GM21381 (cell line): ENCODE results near the gene A3GALT2.

Source experiments
- ATAC-seq: cut with Tn5 transposase; IDR thresholded peaks from one replicate; pipeline ENCODE4 v1.9.1; 2021; ENCODE audit warnings: mild to moderate bottlenecking, moderate library complexity; ENCODE audit not compliant: unreplicated experiment

A3GALT2 gene

DNA sequence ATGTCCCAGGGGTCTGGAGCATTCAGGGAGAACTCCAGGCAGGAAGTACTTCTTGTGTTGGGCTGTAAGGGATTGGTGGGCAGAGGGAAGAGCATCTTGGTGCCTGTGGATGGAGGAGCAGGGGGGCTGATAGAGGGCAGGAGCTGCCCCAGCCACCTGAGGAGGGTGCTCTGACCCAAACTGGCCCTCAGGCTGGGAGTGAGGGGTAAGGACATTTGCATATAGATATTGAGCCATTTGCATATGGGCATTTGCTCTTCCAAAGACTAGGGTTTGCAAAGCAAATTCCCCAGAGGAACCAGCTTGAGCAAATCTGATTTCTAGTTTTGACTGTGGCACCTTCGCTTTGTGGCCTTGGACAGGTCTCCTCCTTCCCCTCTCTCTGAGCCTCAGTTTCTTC is 46.5 kb downstream of the A3GALT2 start:
- ATAC-seq: no peak

DNA sequence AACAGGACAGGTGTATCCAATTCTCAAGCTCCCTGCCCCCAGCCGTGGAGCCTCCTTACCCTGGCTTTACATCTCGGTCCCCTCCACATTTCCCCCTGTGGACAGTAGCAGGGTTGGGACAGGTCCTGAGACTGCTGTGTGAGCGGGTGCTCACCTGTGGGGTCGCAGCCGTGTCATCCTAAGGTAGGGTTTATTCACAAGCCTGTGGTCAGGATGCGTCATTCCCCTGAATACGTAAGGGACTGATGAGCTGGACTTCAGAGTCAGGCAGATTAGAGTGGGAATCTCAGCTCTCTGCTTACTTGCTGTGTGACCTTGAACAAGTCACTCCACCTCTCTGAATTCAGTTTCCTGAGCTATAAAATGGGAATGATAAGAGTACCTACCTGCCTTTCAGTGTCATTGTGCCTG is 46.9 kb downstream of the A3GALT2 start:
- ATAC-seq: no peak

DNA sequence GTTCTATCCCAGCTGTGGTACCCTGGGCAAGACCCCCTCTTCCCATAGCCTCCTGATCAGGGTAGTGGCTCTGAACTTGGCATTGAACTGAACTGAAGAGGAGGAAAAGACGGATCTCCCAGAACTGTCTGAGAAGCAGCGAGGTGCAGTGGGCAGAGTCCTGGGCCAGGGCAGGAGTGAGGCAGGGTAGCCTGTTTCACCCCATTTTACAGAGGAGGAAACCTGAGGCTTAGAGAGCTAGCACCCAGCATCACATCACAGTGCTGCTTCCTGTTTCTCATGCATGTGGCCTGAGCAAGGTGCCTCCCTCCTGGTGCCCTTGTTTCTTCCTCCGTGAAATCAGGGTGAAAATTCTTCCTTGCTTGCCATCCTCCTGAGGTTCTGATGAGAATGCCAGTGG is 47.5 kb downstream of the A3GALT2 start:
- no peak for ATAC-seq

DNA sequence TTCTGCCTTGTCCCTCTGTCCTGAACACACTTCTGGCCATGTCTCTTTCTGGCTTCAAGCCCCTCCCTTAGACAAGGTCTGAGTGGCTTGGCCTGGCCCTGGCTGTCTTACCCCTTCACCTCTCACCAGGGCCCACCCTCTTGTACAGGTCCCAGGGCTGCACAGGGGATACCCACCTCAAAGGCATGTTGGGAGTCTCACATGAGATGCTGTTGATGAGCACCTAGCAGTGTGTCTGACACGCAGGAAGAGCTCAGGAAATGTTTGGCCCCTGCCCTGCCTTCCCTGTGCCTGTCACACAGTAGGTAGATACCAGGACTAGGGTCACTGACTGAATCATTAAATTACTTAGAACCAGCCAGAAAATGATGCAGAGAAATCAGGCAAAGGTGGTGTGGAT is 48.0 kb downstream of the A3GALT2 start:
- no peak for ATAC-seq

DNA sequence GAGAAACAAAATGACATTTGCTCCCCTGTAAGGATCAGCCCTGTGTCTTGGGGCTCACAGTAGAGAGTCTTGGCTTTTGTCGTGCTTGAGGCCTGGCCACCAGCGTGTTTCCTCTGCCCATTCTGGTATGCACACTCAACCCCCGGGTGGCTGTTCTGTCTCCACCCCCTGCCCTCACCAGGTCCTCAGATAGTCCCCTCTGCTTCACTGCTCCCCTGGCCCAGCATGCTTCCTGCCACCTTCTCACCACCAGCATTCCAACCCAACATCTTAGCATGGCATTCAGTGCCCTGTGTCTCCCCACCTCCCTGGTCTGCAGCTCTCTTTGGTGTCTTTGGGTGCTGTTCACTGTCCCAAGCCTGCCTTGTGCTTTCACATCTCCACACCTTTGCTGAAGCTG is 48.4 kb downstream of the A3GALT2 start:
- no peak for ATAC-seq

DNA sequence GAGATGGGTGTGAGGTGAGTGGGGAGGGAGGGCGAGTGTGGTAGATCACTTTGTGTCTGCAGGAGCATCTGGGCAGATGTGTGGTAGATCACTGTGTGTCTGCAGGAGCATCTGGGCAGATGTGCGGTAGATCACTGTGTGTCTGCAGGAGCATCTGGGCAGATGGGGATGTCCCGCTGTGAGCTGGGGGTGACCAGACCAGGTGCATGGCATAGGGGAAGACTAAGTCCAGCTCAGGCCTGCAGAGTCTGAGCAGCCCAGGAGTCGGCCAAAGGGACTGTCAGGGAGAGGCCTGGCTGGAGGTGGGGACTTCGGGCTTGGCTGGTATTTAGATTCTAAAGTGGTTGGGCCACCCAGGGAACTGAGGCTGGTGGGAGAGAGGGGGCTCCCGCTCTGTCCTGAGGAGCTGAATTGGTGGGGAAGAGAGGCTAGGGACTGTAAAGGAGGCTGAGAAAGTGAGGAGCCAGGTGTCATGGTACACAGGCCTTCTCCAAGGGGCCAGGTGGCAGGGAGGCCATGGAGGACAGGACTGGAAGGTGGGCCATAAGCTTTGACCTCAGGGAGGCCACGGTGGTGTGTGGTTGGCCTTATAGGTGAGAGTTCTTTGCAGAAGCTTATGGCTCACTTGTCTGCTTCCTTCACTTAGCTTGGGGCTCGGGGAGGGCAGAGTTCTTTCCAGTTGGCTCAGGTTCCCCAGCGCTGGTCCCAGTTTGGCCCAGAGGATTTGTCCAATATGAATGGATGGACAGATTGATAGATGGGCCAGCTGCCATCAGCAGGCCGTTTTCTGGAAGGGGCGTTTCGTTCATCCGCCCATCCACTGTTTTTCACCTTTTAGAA is 49.0 kb downstream of the A3GALT2 start:
- ATAC-seq: no peak

DNA sequence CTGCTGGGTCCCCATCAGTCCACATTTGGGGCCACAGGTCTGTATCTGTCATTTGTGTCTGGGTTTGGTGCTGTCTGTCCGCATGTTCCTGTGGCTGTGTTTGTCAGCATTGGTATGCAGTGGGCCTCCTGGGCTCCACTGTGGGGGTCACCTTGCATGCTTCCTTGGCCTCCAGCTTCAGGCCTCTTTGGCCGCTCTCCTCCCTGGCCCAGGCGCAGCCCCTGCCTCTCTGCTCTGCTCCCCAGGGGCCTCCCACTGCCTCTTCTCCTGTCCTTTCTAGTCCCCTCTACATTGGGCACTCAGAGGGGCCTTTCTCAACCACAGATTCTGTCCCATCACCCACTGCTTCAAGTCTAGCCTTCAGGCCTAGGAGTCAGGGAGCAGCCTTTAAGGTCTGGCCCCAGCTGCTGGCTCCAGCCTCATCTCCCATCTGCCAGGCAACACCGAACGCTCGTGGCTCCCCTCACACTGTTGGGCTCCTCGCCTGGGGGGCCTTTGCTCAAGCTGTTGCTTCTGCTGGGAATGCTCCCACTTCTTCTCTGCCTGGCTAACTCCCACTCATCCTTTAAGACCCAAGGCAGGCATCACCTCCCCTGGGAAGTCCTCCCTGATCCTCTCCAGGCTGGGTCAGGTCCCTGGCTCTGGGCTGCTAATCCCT is 50.0 kb downstream of the A3GALT2 start:
- ATAC-seq: no peak

DNA sequence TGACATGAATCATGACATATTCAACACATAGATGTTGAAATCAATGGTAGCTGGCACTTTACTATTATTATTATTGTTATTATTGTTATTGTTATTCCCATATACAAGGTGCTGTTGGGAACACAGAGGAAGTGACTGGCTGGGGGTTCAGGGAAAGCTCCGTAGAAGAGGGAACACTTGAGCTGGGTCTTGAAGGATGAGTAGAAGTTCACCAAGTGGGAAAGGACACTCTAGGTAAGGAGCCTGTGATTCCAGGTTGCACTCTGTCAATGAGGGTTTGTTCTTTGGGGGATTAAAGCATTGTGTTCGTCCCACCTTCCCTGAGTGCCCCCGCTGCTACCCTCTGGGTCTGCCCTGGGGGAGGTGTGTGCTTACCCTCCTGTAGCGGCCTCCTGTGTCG is 50.5 kb downstream of the A3GALT2 start:
- ATAC-seq: no peak

DNA sequence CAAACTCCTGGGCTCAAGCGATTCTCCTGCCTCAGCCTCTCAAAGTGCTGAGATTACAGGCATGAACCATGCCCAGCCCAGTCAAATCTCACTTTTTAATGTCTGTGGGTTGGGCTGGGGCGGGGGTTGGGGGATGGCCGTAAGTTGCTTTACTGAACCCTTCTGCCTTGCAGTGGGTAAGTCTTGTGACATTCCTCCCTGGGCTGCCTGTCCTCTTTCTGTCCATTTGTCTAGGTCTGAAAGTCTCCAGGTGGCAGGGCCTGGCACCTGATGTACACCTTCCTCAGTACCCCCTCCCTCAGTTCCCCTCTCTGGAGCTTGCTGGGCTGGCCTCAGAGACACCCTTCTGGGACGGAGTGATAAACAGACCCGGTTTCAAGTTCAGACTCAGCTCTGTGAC is 51.3 kb downstream of the A3GALT2 start:
- ATAC-seq: no peak

DNA sequence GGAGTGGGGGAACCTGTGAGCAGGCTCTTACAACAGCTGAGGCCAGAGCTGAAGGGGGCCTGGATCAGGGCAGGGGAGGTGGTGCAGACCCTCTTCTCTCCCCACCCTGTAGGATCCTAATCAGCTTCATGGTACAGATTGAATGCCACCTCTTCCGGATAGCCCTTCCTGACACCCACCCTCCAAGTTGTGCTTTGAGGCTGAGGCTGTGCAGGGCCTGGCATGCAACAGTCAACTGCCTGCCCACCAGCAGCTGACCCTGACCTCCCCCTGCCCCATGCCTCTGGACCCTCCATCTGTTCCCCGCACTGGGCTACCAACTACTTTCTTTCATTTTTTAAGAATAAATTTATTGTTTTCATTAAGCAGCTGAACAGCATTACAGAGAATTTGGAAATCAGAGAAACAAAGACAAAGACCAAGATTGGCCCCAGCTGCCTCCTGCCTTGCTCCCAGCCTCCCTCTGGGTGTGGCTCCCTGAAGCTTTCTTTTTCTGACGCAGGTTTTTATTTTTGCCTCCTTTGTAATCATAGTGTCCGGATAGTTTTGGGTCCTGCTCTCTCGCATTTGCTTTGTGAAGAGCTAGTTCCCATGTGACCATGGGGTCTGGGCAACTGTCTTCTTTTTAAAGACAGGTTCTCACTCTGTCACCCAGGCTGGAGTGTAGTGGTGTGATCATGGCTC is 51.8 kb downstream of the A3GALT2 start:
- ATAC-seq: no peak

DNA sequence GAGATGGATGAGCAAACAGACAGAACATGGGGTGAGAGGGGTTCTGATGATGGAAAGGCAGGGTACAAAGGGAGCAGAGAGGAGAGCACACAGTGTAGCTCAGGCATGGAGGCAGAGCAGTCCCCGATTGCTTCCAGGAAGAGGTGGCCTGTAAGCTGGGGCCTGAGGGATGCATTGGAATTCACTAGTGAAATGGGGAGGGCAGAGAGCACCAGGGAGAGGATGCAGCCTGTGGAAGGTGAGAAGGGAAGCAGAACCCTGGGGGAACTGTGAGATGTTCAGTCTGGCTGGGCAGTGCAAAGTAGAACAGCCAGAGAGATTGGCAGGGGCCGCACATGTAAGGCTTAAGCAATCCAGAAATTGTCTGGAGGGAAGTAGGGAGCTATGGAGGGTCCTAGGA is 52.4 kb downstream of the A3GALT2 start:
- no peak for ATAC-seq

DNA sequence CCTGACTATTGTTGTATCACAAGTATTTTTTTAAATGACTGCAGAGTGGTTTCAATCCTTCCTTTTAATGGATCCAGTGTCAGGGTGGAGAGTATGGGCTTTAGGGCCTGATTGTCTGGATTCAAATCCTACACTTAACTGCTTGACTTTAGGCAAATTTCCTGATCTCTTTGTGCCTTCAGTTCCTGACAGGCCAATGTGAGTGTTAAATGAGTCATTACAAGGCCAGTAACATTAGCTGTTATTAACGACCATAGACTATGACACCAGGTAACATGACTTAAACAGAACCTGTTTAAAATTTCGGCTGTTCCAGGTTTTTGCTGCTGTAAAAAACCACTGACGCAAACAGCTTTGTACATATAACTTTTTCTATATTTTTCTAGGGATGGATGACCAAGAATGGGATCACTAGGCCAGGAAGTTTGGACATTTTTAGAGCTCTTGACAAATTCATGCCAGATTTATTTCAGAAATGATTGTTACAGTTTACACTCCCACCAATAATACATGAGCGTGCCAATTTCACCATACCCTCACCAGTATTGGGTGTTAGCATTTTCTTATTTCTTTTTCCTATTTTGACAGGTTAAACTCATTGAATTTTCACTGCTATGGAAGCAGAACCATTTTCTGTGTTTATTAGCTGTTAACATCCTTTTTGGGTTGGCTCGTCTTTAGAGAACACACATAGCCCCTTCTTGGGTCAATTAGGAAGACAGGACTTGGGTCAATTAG is 53.3 kb downstream of the A3GALT2 start:
- no peak for ATAC-seq

DNA sequence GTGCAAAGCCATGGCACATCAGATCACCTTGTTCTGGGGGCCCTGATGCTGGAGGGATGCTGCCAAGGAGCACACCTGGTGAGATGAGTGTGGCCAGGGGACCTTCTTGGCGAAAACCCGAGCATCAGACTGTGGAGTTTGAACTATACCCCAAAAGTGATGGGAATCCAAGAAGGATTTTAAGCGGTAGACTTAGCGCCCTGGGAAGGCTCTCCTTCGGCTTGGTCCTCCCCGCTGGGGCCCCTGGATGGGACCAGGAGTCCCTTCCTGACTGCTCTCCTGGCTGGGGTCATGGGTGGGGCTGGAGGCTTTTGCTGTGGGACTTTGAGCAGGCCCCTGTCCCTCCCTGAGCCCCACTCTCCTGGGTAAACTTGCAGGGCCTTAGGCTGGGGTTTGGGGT is 54.1 kb downstream of the A3GALT2 start:
- no peak for ATAC-seq

DNA sequence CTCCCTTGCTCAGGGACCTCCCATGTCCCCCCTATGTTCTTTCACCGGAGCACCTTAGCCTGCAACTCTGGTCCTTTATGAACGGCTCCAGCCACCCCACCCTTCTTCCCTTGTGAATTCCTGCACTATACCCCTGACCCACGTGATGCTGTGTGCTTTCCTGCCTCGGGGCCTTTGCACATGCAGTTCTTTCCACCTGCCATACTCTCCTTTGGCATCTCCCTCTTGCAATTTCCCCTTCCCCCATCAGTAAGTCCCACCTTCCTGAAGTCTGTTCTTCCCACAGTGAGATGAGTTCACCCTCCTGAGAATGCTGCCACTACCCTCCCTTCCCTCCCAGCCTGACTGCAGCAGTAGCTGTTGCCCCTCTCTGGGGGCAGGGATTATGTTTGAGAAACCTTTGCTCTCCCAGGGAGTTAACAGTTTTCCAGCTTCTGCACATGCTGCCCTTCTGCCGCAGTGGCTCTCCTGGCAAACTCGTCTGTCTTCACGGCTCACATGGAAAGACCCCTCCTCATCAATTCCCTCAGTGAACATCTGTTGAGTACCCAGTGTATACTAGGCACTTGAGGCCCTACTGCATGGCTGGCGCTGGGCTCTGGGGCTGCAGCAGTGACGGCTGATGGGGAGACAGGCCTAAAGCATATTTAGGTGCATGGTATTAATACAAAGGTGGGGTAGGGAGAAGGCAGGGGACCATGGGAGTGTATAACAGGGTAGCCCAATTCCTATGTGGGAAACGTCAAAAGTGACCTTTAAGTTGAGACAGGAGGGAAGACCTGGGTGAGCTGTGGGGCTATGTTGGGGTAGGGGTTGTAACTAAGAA is 54.9 kb downstream of the A3GALT2 start:
- ATAC-seq: no peak

DNA sequence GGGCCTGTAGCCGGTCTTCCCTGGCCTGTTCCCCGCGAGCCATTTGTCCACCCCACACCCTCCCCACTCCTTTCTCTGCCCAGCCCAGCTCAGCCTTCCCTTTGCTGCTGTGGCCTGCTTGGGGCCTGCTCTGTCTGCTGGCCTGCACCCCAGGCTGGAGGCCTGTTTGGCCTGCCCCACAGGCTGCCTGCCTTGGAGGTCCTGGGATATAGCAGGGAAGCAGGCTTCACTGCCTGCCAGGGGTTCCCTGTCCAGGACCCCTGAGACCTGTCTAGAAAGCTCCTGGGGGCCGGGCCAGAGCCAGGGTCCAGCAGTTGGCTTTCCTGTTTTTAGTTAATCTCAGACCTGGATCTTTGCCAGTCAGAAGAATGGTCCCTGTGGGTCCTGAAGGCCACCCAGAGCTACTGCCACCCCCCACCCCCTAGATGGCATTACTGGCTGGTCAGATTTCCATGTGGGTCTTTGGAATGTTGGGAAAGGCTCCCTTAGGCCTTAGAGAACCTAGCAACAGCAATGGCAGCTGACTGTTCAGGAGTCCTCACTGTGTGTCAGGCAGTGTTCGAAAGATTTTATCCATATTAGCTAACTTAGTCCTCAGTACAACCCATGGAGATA is 56.9 kb downstream of the A3GALT2 start:
- no peak for ATAC-seq

DNA sequence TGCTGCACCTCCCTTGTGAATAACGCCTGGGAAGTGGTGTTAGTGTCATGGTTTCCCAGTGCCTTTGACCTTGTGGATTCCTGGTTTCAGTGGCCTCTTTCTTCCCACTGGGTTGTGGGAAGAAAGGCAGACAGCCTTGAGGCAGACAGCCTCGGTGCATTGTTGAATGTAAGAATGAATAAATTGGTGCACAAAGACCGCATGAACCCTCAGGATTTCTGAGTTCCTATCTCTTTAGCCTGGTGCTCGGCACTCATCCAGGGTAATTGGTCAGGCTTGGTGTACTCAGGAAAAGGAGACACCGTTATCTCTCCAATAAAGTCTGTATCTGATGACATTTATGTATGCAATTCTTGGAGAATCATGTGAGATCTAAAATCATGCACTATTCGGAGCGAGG is 59.6 kb downstream of the A3GALT2 start:
- no peak for ATAC-seq

DNA sequence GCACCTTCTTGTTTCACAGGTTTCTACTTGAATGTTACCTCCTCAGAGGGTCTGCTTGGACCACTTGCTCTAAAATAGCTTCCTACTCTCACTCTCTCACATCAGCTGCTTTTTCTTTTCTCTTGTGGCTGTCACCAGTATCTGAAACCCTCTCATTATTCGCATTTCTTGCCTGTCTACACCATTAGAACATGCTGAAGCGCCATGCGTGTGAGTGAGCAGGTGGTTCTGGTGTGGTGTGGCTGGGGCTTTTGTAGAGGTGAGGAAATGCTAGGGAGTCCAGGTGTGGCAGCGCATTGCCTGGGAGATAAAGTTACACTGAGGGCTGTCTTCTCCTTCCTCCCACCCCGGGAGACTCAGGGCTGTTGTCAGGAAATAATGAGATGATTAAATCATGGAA is 60.5 kb downstream of the A3GALT2 start:
- ATAC-seq: no peak

DNA sequence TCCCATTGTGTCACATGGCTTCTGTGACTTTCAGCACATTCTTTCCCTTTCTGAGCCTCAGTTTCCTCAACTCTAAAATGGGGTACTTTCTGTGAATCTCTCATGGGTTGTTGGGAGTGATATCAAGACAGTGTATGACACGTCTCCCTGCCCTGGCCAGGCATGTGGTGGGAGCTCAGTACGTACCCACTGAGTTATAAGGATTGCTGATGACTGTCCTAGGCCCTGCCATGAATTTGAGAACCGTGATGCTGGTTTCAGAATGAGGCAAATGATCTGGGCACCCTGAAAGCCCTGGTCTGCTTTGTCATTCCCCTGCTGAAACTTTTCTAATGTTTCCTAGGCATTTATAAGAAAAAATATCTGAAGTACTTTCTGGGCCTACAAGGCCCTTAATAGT is 61.0 kb downstream of the A3GALT2 start:
- no peak for ATAC-seq

DNA sequence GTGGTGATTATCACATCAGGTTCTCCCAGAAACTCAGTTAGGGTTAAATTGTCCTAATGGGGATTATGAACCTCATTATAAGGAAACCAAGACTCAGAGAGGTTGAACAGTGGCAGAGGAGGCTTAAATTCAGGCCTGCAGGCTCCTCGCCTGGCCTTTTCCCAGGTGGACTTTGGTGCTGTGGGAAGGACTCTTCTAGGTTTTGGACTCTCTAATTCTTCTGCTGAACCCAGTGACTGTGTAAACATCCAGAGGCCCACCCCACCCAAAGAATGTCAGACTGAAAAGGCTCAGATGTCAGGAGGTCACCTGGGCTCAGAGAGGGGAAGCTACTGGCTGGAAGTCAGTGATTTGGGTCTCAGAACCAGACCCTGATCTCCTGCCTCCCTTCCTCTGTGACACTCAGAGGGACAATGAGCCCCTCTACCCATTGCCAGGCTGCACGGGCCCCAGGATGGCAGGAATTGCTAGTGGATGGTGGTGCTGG is 62.1 kb downstream of the A3GALT2 start:
- ATAC-seq: no peak
